Naive B cell (primary cell): Measurements from ENCODE around the gene LMOD3. TPM values are rescaled to one million over a fixed set of nuclear protein-coding genes. Genes with fewer than 3 reads are reported as not detected.

Experiments
- ATAC-seq, 2 donors: fragments of 150-1000 bp; cut with Tn5 transposase; 2 replicates each; pipeline ENCODE4 v1.10.0; 2021; ENCODE audit warnings: low read depth in 2 of 2, mild to moderate bottlenecking in 2 of 2, moderate library complexity in 2 of 2
- DNase-seq: peaks from one replicate; pipeline ENCODE4 v3.0.0; 2022
- H3K27ac Mint-ChIP-seq, 6 donors: one replicate each; pipeline ENCODE4 v1.8.0; 2020 to 2022; ENCODE audit warnings: mild to moderate bottlenecking in 6 of 6, mixed read lengths in 6 of 6, moderate library complexity in 5 of 6, inconsistent platforms in 2 of 6
- H3K27me3 Mint-ChIP-seq, 3 donors: one replicate each; pipeline ENCODE4 v1.8.0; 2021 to 2022; ENCODE audit warnings: mixed read lengths in 3 of 3, mild to moderate bottlenecking in 1 of 3
- H3K36me3 Mint-ChIP-seq, 2 donors: one replicate each; pipeline ENCODE4 v1.8.0; 2020 to 2022; ENCODE audit warnings: mixed read lengths in 2 of 2, inconsistent platforms in 1 of 2, mild to moderate bottlenecking in 1 of 2
- H3K4me1 Mint-ChIP-seq, 3 donors: one replicate each; pipeline ENCODE4 v1.8.0; 2020 to 2022; ENCODE audit warnings: mixed read lengths in 3 of 3, inconsistent platforms in 1 of 3, mild to moderate bottlenecking in 1 of 3, moderate library complexity in 1 of 3
- H3K4me3 Mint-ChIP-seq, 8 donors: one replicate each; pipeline ENCODE4 v1.8.0; 2020 to 2022; ENCODE audit warnings: mild to moderate bottlenecking in 8 of 8, mixed read lengths in 8 of 8, moderate library complexity in 8 of 8, inconsistent platforms in 2 of 8
- H3K9me3 Mint-ChIP-seq, 7 donors: one replicate each; pipeline ENCODE4 v1.8.0; 2020 to 2022; ENCODE audit warnings: mixed read lengths in 7 of 7, mild to moderate bottlenecking in 5 of 7, inconsistent platforms in 2 of 7, moderate library complexity in 1 of 7
- polyA plus RNA-seq, 6 donors: library from polyadenylated mRNA; unstranded; fragments of 300-500 nt; fragmentation: Illumina TruSeq; gene quantifications; one replicate each; pipeline ENCODE4 v1.2.3, GENCODE V29; 2021; ENCODE audit warnings: low read depth in 6 of 6

LMOD3 gene
- polyA plus RNA-seq = under 1 TPM in 3 of 6 donors, not detected in 3; 0.05 to 0.19 (median 0.09) TPM

DNA sequence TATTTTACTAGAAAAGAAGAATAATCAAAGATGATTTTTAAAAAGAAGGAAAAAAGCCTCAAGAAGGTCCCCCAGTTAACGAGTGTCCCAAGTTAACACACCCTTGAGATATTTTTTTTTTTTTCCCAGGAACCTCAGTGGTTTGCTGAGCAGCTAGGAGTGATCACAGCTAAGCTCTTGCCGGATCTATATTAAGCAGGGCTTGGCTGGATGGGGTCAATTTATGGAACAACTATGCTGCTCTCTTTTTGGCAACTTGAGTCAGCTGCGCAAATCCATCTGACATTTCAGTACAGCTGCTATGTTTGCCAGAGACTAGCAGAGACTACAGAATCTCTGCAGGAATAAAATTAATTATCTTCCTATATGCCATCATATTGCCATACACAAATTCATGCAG lies at the start of gene LMOD3:
Gene LMOD3, minus strand, starts transcription at position 193 of the 400 bp plus-strand sequence. CDS start 209 bp downstream, outside the sequence.
- H3K27me3 Mint-ChIP-seq = peaks cover 0 to 10% (median 9%) of the 10 kb centered on the region in 3 donors
- H3K9me3 Mint-ChIP-seq = no peaks in the 10 kb centered on the region
- ATAC-seq (no peak), DNase-seq (no peak)
- H3K4me1 Mint-ChIP-seq = peaks cover 0 to 4% (median 3%) of the 10 kb centered on the region in 3 donors
- no peak within 1 kb of the TSS for H3K4me3 Mint-ChIP-seq
- no peak within 1 kb of the TSS for H3K27ac Mint-ChIP-seq
- H3K36me3 Mint-ChIP-seq = no peaks in the 10 kb centered on the region

DNA sequence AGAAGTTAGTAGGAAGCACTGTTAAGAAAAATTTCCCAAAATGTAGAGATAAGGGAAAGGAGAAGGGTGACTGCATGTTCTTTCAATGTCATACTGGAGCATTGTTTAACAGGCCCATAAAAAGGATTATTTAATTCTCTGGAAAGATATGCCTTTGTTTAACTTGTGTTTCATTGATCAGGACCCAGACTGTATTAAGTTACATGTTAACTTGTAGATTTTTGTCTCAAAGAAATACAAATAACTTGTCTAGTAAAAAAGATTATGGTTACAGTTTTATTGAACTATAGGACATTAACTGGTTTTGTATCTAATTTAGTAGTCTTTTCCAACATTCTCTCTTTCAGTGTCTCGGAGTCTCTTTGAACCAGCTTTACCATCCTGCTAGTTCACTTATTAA lies 49.7 kb upstream of the LMOD3 start:
- ATAC-seq = no peak
- no peaks in the 10 kb centered on the region for H3K9me3 Mint-ChIP-seq
- DNase-seq = no peak

DNA sequence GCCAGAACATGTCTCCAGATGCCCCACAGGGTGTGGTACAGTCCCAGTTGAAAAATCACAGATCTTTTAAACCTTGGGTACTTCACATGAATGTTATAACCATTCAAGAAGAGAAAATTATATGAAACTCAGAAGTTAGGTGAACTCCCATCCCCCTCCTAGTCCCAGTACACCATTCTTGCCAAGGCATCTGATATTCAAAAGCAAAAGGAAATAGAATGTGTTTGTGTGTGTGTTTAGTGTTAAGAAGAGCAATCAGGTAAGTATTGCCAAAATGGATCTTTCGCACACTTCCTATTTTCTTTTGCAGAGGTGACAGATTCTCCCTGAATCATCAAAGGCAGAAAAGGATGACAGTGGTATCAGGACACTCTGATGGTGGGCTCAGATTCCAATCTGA lies 44.1 kb upstream of the LMOD3 start:
- H3K4me3 Mint-ChIP-seq = no peak overlapping the region
- ATAC-seq (no peak), DNase-seq (no peak)
- H3K4me1 Mint-ChIP-seq = peaks cover 0 to 3% (median 0%) of the 10 kb centered on the region in 3 donors
- H3K36me3 Mint-ChIP-seq = no peaks in the 10 kb centered on the region
- no peak overlapping the region for H3K27ac Mint-ChIP-seq
- H3K9me3 Mint-ChIP-seq = no peaks in the 10 kb centered on the region
- H3K27me3 Mint-ChIP-seq = no peaks in the 10 kb centered on the region

More for the DNA sequence above, 49.7 kb upstream of the LMOD3 start:
- Mint-ChIP-seq H3K27me3 (no peaks in the 10 kb centered on the region), H3K36me3 (no peaks in the 10 kb centered on the region), H3K4me3 (no peak overlapping the region), H3K4me1 (no peaks in the 10 kb centered on the region), H3K27ac (no peak overlapping the region)

DNA sequence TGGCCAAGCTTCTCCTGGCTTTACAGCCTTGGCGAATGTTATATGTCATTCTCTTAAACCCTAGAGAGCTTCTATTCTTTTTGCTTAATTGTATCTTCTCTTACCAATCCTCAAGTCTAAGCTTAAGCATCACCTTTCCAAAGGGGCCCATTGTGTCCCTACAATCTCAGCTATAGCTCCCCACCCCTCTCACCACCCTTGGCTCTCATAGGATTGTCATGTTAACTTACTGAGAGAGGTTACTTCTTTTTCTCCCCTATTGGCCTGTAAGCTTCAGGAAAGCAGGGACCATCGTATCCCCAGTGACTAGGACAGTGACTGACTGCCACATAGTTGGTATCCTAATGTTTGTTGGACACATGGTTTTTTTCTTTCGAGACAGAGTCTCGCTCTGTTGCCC lies 43.3 kb upstream of the LMOD3 start:
- H3K4me1 Mint-ChIP-seq = peaks cover 0 to 3% (median 0%) of the 10 kb centered on the region in 3 donors
- DNase-seq = no peak
- ATAC-seq = no peak
- H3K27ac Mint-ChIP-seq = no peak overlapping the region
- H3K4me3 Mint-ChIP-seq = no peak overlapping the region
- no peaks in the 10 kb centered on the region for H3K36me3 Mint-ChIP-seq
- H3K27me3 Mint-ChIP-seq = no peaks in the 10 kb centered on the region
- H3K9me3 Mint-ChIP-seq = no peaks in the 10 kb centered on the region

GRCh38 chr3:69164296-69164695 lies 41.9 kb upstream of the LMOD3 start:
- Mint-ChIP-seq H3K4me3 (no peak overlapping the region), H3K9me3 (no peaks in the 10 kb centered on the region), H3K36me3 (no peaks in the 10 kb centered on the region), H3K27me3 (no peaks in the 10 kb centered on the region), H3K4me1 (peaks cover 0 to 3% (median 0%) of the 10 kb centered on the region in 3 donors), H3K27ac (no peak overlapping the region)
- DNase-seq = no peak
- no peak for ATAC-seq

- ATAC-seq = no peak
- Mint-ChIP-seq H3K27me3 (no peaks in the 10 kb centered on the region), H3K9me3 (no peaks in the 10 kb centered on the region), H3K4me1 (peaks cover 0 to 3% (median 0%) of the 10 kb centered on the region in 3 donors), H3K36me3 (no peaks in the 10 kb centered on the region), H3K4me3 (no peak overlapping the region), H3K27ac (no peak overlapping the region)
- no peak for DNase-seq
Measured at GRCh38 chr3:69162308-69162980, 40.0 kb upstream of the LMOD3 start.

DNA sequence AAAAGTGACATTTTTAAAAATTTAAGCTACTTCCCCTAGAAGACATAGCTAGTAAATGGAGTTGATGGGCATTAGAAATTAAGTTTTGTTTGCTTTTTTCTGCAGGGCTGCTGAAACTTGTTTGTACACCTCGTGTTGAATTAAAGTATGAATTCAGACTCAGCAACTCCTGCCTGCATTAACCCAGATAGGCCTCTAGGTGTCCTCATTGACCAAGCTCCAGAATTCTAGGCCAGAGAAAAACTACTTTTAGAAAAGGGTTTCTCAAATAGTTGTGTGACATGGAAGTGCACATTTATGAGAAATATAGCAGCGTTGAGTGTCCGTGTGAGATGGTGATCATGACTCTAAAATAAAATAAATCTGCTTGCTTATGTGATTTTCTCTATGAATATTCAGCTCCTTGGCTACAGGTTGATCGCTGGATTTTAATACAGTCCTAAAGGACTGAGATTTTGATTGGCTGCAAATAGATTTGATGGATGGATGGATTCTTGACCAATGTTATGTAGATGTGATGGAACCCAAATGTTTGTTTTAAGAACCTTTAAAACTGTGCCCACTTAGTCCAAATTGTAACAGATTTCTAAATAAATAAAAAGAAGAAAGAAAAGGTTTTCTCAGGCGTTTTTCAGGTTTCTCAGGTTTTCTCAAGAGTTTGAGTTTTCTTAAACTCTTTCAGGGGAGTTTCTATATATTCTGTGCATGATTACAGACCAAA lies 39.4 kb upstream of the LMOD3 start:
- H3K4me1 Mint-ChIP-seq = peaks cover 0 to 3% (median 0%) of the 10 kb centered on the region in 3 donors
- H3K9me3 Mint-ChIP-seq = no peaks in the 10 kb centered on the region
- peak; percentile 21 for DNase-seq
- H3K27ac Mint-ChIP-seq = no peak overlapping the region
- H3K4me3 Mint-ChIP-seq = no peak overlapping the region
- H3K36me3 Mint-ChIP-seq = no peaks in the 10 kb centered on the region
- ATAC-seq = peak in 1 of 2 donors; percentile 28
- H3K27me3 Mint-ChIP-seq = no peaks in the 10 kb centered on the region

DNA sequence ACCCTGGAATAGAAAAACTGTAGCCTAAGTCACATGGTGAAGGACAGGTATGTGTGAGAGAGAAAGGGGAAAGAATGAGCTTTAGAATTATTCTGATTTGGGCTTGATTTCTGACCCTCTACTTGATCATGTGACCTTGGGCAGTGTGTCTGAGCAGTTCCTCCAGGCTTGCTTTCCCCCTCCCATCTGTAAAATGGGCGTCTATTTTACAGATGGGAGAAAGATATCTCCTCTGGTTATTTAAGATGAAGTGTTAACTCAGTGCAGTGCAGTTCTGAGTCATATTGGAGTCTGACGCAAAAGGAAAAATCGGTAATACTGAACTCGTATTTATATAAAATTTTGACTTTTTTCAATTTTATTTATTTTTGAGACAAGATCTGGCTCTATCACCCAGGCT lies 38.1 kb upstream of the LMOD3 start:
- Mint-ChIP-seq H3K27me3 (no peaks in the 10 kb centered on the region), H3K4me3 (no peak overlapping the region), H3K9me3 (no peaks in the 10 kb centered on the region), H3K27ac (no peak overlapping the region), H3K36me3 (no peaks in the 10 kb centered on the region), H3K4me1 (peaks cover 0 to 3% (median 0%) of the 10 kb centered on the region in 3 donors)
- no peak for ATAC-seq
- DNase-seq = no peak

- DNase-seq (no peak), ATAC-seq (no peak)
- Mint-ChIP-seq H3K9me3 (no peaks in the 10 kb centered on the region), H3K4me1 (peaks cover 0 to 3% (median 0%) of the 10 kb centered on the region in 3 donors), H3K36me3 (no peaks in the 10 kb centered on the region), H3K27me3 (no peaks in the 10 kb centered on the region), H3K27ac (no peak overlapping the region), H3K4me3 (no peak overlapping the region)
Measured at GRCh38 chr3:69160107-69160506, 37.7 kb upstream of the LMOD3 start.

- Mint-ChIP-seq H3K27me3 (no peaks in the 10 kb centered on the region), H3K27ac (no peak overlapping the region), H3K4me1 (peaks cover 8 to 17% (median 8%) of the 10 kb centered on the region in 3 donors), H3K9me3 (no peaks in the 10 kb centered on the region), H3K36me3 (no peaks in the 10 kb centered on the region), H3K4me3 (no peak overlapping the region)
- ATAC-seq (no peak), DNase-seq (no peak)
Measured at GRCh38 chr3:69149586-69149985, 27.2 kb upstream of the LMOD3 start.

DNA sequence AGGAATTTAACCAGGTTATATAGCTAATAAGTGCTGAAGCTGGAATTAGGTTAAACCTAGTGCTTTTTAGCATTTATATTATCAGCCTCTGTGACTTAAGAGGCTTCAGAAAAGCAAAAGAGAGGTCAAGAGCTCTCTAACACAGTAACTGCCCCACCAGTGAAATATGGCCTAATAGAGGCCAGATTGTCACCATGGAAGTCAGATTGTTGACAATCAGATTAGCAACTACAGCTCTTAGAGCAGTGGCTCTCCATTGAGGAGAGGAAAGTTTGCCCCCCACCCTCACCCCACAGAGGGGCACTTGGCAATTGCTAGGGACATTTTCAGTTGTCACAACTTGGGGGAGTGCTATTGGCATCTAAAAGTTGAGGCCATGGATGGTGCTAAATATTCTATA lies 23.3 kb upstream of the LMOD3 start:
- no peak for DNase-seq
- Mint-ChIP-seq H3K36me3 (no peaks in the 10 kb centered on the region), H3K9me3 (no peaks in the 10 kb centered on the region), H3K4me1 (peaks cover 0 to 5% (median 0%) of the 10 kb centered on the region in 3 donors), H3K27me3 (peaks cover under 1 to 17% (median 8%) of the 10 kb centered on the region in 3 donors), H3K27ac (no peak overlapping the region), H3K4me3 (no peak overlapping the region)
- no peak for ATAC-seq

- peaks cover 8 to 23% (median 8%) of the 10 kb centered on the region in 3 donors for H3K27me3 Mint-ChIP-seq
- H3K4me3 Mint-ChIP-seq = no peak overlapping the region
- H3K9me3 Mint-ChIP-seq = no peaks in the 10 kb centered on the region
- H3K27ac Mint-ChIP-seq = no peak overlapping the region
- ATAC-seq (no peak), DNase-seq (no peak)
- no peaks in the 10 kb centered on the region for H3K36me3 Mint-ChIP-seq
- peaks cover 0 to 5% (median 0%) of the 10 kb centered on the region in 3 donors for H3K4me1 Mint-ChIP-seq
Measured at GRCh38 chr3:69144631-69145245, 22.3 kb upstream of the LMOD3 start.

GRCh38 chr3:69143612-69144011 lies 21.2 kb upstream of the LMOD3 start:
- H3K27ac Mint-ChIP-seq = no peak overlapping the region
- ATAC-seq (no peak), DNase-seq (no peak)
- no peak overlapping the region for H3K4me3 Mint-ChIP-seq
- H3K36me3 Mint-ChIP-seq = no peaks in the 10 kb centered on the region
- no peaks in the 10 kb centered on the region for H3K9me3 Mint-ChIP-seq
- peaks cover 8 to 32% (median 8%) of the 10 kb centered on the region in 3 donors for H3K27me3 Mint-ChIP-seq
- H3K4me1 Mint-ChIP-seq = peaks cover 0 to 5% (median 0%) of the 10 kb centered on the region in 3 donors
